T47D (cell line): Measurements from ENCODE around the gene WBP4.
A peak's percentile ranks its signal among the peaks of the same experiment; 100 is the strongest.
"Not testable (repeated sequence)": the region's sequence is repeated elsewhere in the genome, so short reads cannot be mapped to it uniquely, and the experiment has no call there.

Source experiments
- DNase-seq, 2 experiments: peaks; one replicate each; pipeline versions ENCODE4 v3.0.0 to v3.0.0-alpha.2; 2011 to 2012; ENCODE audit warnings: low read depth in 1 of 2, low spot score in 1 of 2
- JUND ChIP-seq: IDR thresholded peaks from 2 replicates; pipeline ENCODE4 v1.6.1; 2012; ENCODE audit warnings: low read depth
- in situ Hi-C: cut with HindIII; loops from 2 replicates; pipeline ENCODE4 v1.10.0; 2016; ENCODE audit warnings: low sequenced_read_pairs, low pct_unique_long_range_greater_than_20kb

Gene WBP4

GRCh38 chr13:41074523-41074922 is 13.2 kb downstream of the WBP4 start:
- in situ Hi-C loops = no loop called here
- no peak for DNase-seq
- no peak for TF ChIP-seq JUND

- DNase-seq = peak in 1 of 2 experiments; percentile 40
- no peak for TF ChIP-seq JUND
- in situ Hi-C loops = no loop called here
These were observed 13.7 kb downstream of the WBP4 start for GRCh38 chr13:41075034-41075433.

GRCh38 chr13:41075485-41075884 is 14.2 kb downstream of the WBP4 start:
- DNase-seq = no peak
- in situ Hi-C loops = no loop called here
- no peak for TF ChIP-seq JUND

GRCh38 chr13:41077475-41077874 is 16.2 kb downstream of the WBP4 start:
- in situ Hi-C loops = no loop called here
- DNase-seq = no peak
- TF ChIP-seq JUND = no peak

GRCh38 chr13:41079725-41080124 is 18.4 kb downstream of the WBP4 start:
- TF ChIP-seq JUND = no peak
- in situ Hi-C loops = no loop called here
- no peak for DNase-seq

- DNase-seq = no peak
- in situ Hi-C loops = no loop called here
These were observed 24.8 kb downstream of the WBP4 start for GRCh38 chr13:41085961-41086585.

GRCh38 chr13:41095681-41096080 is 34.4 kb downstream of the WBP4 start:
- DNase-seq, in situ Hi-C loops: not testable (repeated sequence)

More at GRCh38 chr13:41085961-41086585, 24.8 kb downstream of the WBP4 start:
- TF ChIP-seq JUND = no peak

GRCh38 chr13:41098761-41099160 is 37.5 kb downstream of the WBP4 start:
- no peak for DNase-seq
- no peak for TF ChIP-seq JUND
- in situ Hi-C loops = no loop called here

- in situ Hi-C loops = no loop called here
- no peak for DNase-seq
- TF ChIP-seq JUND = no peak
These were observed 38.7 kb downstream of the WBP4 start for GRCh38 chr13:41099986-41100385.

GRCh38 chr13:41107104-41107571 is 45.8 kb downstream of the WBP4 start:
- in situ Hi-C loops = no loop called here
- no peak for DNase-seq
- no peak for TF ChIP-seq JUND

- in situ Hi-C loops = no loop called here
- no peak for DNase-seq
- no peak for TF ChIP-seq JUND
These were observed 46.3 kb downstream of the WBP4 start for GRCh38 chr13:41107584-41108014.

GRCh38 chr13:41111454-41111853 is 50.1 kb downstream of the WBP4 start:
- DNase-seq = no peak
- TF ChIP-seq JUND = no peak
- in situ Hi-C loops = no loop called here

- TF ChIP-seq JUND = no peak
- no peak for DNase-seq
- in situ Hi-C loops = no loop called here
These were observed 56.6 kb downstream of the WBP4 start for GRCh38 chr13:41117869-41118268.

- in situ Hi-C loops = no loop called here
- DNase-seq = no peak
- no peak for TF ChIP-seq JUND
These were observed 61.5 kb downstream of the WBP4 start for GRCh38 chr13:41122838-41123237.
